ENCODE results near the gene MED13L.
"Not testable (repeated sequence)": the region's sequence is repeated elsewhere in the genome, so short reads cannot be mapped to it uniquely, and the experiment has no call there.

Gene MED13L

GRCh38 chr12:116053479-116054200 lies 223.9 kb downstream of the MED13L start:
- peak; percentile 41 for DNase-seq (ENCODE audit: low read depth)

- no peak for DNase-seq (ENCODE audit: low read depth)
These were observed 227.2 kb downstream of the MED13L start for GRCh38 chr12:116050275-116050674.

GRCh38 chr12:116048879-116049278 lies 228.6 kb downstream of the MED13L start:
- DNase-seq (ENCODE audit: low read depth): no peak

GRCh38 chr12:116046039-116046438 lies 231.5 kb downstream of the MED13L start:
- no peak for DNase-seq (ENCODE audit: low read depth)

- no peak for DNase-seq (ENCODE audit: low read depth)
These were observed 232.3 kb downstream of the MED13L start for GRCh38 chr12:116045150-116045549.

GRCh38 chr12:116043659-116044535 lies 233.6 kb downstream of the MED13L start:
- no peak for DNase-seq (ENCODE audit: low read depth)

GRCh38 chr12:116040402-116040801 lies 237.1 kb downstream of the MED13L start:
- no peak for DNase-seq (ENCODE audit: low read depth)

- no peak for DNase-seq (ENCODE audit: low read depth)
These were observed 238.4 kb downstream of the MED13L start for GRCh38 chr12:116039081-116039480.

- DNase-seq (ENCODE audit: low read depth): peak; percentile 47
These were observed 239.3 kb downstream of the MED13L start for GRCh38 chr12:116037941-116038837.

GRCh38 chr12:116033765-116034164 lies 243.7 kb downstream of the MED13L start:
- no peak for DNase-seq (ENCODE audit: low read depth)

GRCh38 chr12:116031624-116032023 lies 245.9 kb downstream of the MED13L start:
- not testable (repeated sequence) for DNase-seq (ENCODE audit: low read depth)

- DNase-seq (ENCODE audit: low read depth): no peak
These were observed 248.9 kb downstream of the MED13L start for GRCh38 chr12:116028619-116029018.

GRCh38 chr12:116027551-116027821 lies 250.0 kb downstream of the MED13L start:
- no peak for DNase-seq (ENCODE audit: low read depth)

GRCh38 chr12:116026768-116027550 lies 250.5 kb downstream of the MED13L start:
- no peak for DNase-seq (ENCODE audit: low read depth)

- no peak for DNase-seq (ENCODE audit: low read depth)
These were observed 251.1 kb downstream of the MED13L start for GRCh38 chr12:116026346-116026745.

- no peak for DNase-seq (ENCODE audit: low read depth)
These were observed 252.7 kb downstream of the MED13L start for GRCh38 chr12:116024769-116025168.

GRCh38 chr12:116019415-116019814 lies 258.1 kb downstream of the MED13L start:
- no peak for DNase-seq (ENCODE audit: low read depth)

GRCh38 chr12:116018282-116018681 lies 259.2 kb downstream of the MED13L start:
- DNase-seq (ENCODE audit: low read depth): no peak

- DNase-seq (ENCODE audit: low read depth): no peak
These were observed 262.0 kb downstream of the MED13L start for GRCh38 chr12:116015525-116015924.

- no peak for DNase-seq (ENCODE audit: low read depth)
These were observed 264.7 kb downstream of the MED13L start for GRCh38 chr12:116012757-116013156.

- no peak for DNase-seq (ENCODE audit: low read depth)
These were observed 266.3 kb downstream of the MED13L start for GRCh38 chr12:116011217-116011616.

GRCh38 chr12:116010467-116010866 lies 267.0 kb downstream of the MED13L start:
- DNase-seq (ENCODE audit: low read depth): no peak

Measured in GM04503 (cell line).